GM19043 (cell line): Measurements from ENCODE around the gene SPHK2.
A peak's percentile ranks its signal among the peaks of the same experiment; 100 is the strongest.
"Not testable (repeated sequence)": the region's sequence is repeated elsewhere in the genome, so short reads cannot be mapped to it uniquely, and the experiment has no call there.

Source experiments
- ATAC-seq: cut with Tn5 transposase; IDR thresholded peaks from one replicate; pipeline ENCODE4 v1.9.1; 2021; ENCODE audit warnings: low read depth; ENCODE audit not compliant: unreplicated experiment

SPHK2 gene, protein sequence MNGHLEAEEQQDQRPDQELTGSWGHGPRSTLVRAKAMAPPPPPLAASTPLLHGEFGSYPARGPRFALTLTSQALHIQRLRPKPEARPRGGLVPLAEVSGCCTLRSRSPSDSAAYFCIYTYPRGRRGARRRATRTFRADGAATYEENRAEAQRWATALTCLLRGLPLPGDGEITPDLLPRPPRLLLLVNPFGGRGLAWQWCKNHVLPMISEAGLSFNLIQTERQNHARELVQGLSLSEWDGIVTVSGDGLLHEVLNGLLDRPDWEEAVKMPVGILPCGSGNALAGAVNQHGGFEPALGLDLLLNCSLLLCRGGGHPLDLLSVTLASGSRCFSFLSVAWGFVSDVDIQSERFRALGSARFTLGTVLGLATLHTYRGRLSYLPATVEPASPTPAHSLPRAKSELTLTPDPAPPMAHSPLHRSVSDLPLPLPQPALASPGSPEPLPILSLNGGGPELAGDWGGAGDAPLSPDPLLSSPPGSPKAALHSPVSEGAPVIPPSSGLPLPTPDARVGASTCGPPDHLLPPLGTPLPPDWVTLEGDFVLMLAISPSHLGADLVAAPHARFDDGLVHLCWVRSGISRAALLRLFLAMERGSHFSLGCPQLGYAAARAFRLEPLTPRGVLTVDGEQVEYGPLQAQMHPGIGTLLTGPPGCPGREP

DNA sequence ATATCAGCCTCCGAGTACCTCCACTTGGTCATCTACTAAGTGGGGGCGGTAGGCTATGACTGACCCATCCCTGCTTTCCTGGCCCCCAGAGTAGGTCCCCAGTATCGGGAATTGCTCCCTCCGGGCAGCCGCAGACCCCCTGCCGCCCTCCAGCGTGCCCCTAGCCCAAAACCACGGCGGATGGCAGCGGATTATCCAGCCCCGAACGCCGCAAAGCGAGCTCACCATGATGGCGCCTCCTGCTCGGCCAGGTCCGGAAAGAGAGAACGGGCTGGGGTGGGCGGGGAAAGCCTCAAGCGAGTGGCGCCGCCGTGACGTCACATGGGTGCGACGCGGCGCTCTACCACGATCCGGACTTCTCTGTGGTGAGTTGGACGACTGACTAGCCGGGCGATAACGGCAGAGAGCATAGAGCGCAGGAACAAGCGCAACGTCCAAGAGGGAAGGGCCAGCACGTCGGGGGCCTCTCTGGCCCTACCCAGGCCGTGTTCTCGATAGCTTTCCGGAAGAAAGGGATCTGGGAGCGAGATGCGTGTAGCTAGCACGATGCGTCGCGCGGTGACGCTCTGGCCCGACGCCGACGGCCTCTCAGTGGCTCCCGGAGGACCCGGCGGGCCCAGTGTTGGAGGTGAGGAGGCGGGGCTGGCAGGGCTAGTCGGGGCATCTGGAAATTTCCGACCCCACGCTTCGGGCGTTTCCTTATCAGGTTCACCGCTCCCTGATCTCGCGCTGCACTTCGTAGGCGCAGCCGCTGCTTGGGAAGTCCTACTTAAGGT, at the start of gene SPHK2, which contains the start of gene RPL18:
Gene SPHK2, plus strand, starts transcription at position 591 of the 776 bp plus-strand sequence. CDS start 1,009 bp downstream, outside the sequence.
Gene RPL18, minus strand, starts transcription at position 263 of the 776 bp plus-strand sequence. Its CDS starts 35 bp downstream, at position 228.
- peak; percentile 76 for ATAC-seq

DNA sequence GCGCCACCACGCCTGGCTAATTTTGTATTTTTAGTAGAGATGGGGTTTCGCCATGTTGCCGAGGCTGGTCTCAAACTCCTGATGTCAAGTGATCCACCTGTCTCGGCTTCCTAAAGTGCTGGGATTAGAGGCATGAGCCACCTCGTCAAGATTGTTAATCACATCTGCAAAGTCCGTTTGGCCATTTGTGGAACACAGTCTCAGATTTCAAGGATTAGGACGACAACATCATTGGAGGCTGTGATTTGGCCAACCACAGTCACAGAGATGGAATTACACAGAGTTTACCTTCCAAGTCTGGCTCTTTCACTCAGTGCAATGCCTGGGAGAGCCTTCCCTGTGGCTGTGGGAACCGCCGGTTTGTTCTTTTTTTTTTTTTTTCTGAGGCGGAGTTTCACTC, 49.5 kb upstream of the SPHK2 start:
- no peak for ATAC-seq

DNA sequence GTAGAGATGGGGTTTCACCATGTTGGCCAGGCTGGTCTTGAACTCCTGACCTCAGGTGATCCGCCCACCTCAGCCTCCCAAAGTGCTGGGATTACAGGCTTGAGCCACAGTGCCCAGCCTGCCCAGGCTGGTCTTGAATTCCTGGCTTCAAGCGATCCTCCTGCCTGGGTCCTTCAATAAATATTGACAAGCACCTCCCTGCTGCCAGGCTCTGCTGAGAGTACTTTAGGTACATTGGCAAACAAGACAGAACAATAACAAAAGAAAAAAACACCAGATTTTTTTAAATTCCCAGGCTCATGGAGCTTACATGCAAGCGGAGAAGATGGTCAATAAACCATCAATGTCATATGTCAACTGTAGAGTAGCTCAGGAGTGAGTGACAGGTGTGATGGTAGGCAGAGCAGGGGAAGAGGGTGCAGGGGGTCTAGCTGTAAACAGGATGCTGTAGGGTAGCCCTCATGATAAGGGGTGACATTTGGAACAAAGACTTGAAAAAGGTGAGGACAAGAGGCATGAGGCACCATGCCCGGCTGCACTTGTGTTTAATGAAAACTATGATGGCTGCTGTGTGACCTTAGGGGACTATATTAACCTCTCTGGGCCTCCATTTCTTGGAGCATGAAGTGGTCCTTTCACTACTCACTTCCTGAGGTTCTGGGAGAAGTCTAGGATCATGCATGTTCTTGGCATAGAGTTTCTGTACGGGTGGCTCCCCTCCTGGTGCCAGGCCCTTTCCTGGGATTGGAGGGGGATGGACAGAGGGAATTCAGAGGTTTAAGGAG, 47.7 kb upstream of the SPHK2 start:
- no peak for ATAC-seq

DNA sequence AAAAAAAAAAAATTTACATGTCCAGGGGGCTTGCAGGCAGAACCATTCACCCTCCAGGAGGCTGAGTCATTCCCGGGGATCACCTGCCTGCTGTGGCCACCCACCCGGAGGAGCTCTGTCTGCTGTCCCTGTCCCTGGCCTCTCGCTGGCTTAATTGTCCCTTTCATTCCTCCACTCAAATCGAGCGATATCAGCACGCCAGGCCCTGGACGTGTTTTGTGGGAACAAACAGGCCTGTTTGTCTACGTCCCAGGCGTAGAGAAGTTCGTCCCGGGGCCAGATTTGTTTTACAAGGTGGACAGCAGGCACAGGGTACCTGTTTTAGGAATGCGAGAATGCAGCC, 46.2 kb upstream of the SPHK2 start:
- no peak for ATAC-seq

DNA sequence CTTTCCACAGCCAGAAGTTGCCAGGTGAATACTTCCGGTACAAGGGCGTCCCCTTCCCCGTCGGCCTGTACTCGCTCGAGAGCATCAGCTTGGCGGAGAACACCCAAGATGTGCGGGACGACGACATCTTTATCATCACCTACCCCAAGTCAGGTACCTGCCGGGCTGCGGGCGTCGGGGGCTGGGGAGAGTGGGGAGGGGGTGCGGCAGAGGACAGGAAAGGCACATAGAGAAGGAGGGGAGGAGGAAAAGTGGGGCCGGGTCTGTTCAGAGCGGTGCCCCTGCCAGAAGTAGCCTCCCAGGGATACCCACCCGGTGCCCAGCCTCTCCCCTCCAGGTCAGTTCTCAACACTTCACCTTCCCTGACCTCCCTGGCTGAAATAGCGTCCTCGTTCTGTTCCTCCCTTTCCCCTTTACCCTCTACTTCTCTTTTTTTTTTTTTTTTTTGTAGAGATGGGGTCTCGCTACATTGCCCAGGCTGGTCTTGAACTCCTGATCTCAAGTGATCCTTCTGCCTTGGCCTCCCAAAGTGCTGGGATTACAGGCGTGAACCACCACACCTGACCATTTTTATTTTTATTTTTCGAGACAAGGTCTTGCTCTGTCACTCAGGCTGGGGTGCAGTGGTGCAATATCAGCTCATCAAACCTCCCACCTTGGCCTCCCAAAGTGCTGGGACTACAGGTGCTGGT, 43.2 kb upstream of the SPHK2 start:
- ATAC-seq: no peak

DNA sequence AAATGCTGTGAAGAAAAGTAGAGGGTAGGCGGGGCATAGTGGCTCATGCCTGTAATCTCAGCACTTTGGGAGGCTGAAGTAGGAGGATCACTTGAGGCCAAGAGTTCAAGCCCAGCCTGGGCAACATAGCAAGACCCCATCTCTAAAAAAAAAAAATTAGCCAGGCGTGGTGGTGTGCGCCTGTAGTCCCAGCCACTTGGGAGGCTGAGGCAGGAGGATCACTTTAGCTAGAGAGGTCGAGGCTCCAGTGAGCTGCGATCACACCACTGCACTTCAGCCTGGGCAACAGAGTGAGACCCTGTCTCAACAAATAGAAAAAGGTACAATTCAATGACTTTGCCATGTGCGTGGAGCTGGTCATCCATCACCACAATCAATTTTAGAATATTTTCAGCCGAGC, 41.4 kb upstream of the SPHK2 start:
- not testable (repeated sequence) for ATAC-seq

DNA sequence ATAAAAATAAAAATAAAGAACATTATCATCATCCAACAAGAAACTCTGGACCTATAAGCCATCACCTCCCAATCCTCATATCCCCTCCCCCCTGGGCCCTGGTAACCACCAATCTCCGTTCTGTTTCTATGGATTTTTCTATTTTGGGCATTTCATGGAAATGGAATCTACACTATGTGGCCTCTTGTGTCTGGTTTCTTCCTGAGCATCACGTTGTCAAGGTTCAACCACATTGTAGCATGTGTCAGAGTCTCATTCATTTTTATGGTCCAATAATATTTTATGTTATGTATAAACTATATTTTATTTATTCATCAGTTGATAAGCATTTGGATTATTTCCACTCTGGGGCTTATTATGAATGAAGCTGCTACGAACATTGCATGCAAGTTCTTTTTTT, 40.4 kb upstream of the SPHK2 start:
- ATAC-seq: no peak

DNA sequence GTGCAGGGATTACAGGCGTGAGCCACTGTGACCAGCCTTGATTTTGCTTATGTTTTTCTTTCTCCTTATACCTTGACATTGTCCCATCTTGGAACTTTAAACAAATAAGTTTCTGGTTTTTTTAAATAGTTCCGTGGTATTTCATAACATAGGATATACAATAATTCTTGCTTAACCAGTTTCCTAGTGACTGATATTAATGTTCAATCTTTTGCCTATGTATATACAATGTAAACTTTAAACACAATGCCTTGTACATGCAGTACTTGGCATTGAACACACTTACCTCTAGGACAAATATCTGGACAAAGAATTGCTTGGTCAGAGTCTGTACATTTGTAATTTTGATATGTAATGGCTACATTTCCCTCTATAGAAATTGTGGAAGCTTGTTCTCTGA, 37.1 kb upstream of the SPHK2 start:
- ATAC-seq: no peak

DNA sequence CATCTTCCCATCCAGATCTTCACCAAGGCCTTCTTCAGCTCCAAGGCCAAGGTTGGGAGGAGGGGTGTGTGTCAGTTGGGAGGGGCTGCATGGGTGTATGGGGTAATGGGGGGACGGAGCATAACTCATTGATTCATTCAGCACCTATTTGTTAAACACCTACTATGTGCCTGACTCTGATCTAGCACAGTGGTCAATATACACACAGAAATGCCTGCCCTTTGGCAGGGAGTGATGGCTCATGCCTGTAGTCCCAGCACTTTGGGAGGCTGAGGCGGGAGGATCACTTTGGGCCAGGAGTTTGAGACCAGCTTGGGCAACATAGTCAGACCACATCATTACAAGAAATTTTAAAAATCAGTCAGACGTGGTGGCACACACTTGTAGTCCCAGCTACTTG, 31.9 kb upstream of the SPHK2 start:
- no peak for ATAC-seq

DNA sequence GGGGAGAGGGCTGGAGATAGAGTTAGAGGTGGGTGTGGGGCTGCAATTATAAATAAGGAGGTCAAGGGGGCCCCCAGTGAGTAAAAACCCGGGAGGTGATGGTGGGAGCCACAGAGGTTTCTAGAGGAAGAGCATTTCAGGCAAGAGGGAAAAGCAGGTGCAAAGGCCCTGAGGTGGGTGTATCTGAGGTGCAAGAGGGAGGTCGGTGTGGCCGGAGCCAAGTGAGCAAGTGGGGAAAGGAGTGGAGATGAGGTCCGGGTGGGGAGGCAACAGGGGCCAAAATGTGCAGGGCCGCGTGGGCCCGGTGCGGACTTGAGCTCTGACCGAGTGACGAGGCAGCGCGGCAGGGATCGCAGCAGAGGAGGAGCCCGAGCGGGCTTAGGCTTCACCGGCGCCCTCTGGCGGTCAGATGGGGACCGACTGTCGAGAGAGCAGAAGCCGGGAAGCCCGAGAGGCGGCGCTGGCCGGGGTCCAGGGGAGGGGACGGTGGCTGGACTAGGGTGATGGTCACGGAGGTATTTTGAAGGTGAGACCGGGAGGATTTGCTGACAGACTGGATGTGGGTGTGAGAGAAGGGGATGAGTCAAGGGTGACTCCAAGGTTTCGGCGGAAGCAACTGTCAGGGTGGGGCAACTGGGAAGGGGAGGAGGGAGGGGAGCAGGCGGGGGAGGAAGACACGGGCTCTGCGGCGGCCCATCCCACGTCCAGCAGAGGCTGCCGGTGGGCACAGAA, 30.5 kb upstream of the SPHK2 start:
- ATAC-seq: no peak

DNA sequence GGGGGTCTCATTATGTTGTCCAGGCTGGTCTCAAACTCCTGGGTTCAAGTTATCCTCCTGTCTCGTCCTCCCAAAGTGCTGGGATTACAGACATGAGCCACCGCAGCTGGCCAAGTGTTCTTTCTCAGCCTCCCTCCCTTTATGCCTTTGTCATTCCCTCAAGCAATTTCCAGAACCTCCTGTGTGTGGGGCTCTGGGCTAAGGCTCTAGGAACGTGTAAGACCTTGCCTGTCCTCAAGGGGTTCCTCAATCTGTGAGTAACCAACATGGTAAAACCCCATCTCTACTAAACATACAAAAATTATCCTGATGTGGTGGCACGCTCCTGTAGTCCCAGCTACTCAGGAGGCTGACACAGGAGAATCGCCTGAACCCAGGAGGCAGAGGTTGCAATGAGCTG, 28.3 kb upstream of the SPHK2 start:
- ATAC-seq: no peak

DNA sequence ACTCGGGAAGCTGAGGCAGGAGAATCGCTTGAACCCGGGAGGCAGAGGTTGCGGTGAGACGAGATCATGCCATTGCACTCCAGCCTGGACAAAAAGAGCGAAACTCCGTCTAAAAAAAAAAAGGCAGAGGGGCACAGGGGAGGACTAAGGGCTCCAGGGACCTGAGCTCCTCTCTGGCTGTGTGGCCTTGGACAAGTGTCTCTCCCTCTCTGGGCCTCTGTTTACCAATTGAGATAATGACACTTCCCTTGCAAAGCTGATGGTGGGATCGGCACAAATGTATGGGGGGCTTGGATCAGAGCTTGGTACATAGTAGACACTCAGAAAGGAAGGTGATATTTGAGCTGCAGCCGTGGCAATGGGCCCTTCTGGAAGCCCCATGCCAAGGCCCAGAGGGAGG, 24.1 kb upstream of the SPHK2 start:
- no peak for ATAC-seq

DNA sequence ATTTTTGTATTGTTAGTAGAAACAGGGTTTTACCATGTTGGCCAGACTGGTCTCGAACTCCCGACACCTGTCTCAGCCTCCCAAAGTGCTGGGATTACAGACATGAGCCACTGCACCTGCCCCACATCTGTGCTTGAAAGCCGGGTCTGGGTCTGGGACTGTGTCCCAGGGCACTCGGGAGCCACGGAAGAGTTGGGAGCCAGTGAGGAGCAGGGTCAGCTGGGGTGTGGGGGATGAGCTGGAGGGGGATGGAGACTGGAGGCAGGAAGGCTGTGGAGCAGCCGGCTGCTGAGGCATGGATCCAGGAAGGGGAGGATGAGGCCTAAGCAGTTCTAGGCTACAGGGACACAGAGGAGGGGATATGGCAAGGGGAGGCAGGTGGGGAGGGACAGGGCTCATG, 23.5 kb upstream of the SPHK2 start:
- no peak for ATAC-seq

DNA sequence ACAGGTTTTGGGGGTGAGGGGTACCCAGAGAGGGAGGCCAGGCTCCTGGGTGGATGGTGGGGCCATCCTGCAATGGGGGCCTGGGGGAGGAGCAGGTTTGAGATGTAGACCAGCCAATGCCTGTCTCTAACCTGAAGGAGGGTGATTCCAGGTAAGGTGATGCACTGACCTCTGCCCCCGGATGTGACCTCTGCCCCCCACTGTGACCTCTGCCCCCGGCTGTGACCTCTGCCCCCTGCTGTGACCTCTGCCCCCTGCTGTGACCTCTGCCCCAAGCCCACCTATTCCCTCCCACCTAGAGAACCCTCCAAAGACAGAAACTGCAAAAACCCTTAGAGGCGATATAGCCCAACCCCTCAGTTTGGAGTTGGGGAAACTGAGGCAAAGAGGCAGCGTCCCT, 23.1 kb upstream of the SPHK2 start:
- ATAC-seq: no peak

DNA sequence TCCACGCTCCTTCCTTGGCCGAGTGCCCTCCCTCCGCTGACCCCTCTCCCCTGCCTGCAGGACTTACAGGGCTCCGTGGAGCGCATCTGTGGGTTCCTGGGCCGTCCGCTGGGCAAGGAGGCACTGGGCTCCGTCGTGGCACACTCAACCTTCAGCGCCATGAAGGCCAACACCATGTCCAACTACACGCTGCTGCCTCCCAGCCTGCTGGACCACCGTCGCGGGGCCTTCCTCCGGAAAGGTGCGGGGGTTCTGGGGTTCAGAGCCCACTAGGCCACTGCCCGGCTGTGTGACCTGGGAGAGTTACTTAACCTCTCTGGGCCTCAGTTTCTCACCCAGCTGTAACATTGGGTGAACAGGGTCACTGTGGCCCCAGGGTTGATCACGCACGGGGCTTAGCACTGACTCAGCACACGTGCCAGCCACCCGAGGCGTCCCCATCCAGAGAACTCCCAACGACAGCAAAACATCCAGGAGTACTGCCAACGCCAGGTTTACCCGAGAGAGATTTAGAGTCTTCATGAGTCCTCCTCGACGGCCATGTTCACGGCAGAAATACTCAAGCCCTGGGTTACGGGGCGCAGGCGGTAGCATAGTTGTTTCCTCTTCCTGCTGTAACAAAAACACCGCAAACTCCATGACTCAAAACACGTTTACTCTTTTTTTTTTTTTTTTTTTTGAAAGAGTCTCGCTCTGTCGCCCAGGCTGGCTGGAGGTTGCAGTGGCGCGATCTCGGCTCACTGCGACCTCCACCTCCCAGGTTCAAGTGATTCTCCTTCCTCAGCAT, 22.4 kb upstream of the SPHK2 start:
- ATAC-seq: no peak

DNA sequence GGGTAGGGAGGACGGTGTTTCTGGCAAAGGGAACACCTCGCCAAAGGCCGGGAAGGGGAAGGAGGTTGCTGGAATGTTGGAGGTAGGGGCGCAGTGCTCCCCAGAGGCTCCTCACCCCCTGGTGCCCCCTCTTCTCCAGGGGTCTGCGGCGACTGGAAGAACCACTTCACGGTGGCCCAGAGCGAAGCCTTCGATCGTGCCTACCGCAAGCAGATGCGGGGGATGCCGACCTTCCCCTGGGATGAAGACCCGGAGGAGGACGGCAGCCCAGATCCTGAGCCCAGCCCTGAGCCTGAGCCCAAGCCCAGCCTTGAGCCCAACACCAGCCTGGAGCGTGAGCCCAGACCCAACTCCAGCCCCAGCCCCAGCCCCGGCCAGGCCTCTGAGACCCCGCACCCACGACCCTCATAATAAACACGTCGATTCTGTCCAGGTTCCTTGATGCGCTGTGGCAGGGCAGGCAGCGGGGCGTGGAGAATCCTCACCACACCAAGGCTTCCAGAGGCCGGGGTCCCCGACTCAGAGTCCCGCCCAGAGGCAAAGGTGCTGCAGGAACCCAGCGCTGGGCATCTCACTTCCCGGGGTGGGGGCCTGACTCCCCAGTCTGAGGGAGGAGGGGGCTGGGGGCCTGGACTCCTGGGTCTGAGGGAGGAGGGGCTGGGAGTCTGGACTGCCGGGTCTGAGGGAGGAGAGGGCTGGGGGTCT, 20.2 kb upstream of the SPHK2 start:
- ATAC-seq: no peak

DNA sequence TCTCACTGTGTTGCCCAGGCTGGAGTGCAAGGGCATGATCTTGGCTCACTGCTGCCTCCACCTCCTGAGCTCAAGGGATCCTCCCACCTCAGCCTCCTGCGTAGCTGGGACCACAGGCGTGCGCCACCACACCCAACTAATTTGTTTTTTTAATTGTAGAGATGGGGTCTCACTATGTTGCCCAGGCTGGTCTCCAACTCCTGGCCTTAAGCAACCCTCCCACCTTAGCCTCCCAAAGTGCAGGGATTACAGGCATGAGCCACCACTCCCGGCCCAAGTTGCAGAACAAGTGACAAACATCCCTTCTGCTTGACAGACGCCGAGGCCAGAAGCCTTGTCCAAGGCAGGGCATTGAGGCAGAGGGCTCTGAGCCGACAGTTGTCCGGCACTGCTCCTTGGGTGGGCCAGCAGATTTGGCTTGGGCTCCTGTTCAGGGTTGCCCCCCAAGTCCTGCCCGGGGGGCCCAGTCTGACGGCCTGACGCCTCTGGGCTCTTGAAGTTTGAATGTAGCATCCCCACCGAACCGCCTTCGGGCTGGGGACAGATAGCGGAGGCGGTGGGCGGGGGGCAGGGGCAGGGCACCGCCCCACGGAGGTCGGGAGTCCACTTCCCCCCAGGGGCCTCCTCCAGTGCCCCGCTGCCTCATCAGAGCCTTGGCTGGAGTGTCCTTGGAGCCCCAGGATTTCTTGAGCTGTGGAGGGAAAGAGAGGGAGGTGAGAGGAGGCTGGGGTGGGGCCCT, 18.5 kb upstream of the SPHK2 start:
- no peak for ATAC-seq
